Thymus (tissue), 11 donors: Measurements from ENCODE around the gene RASSF7. TPM values are rescaled to one million over a fixed set of nuclear protein-coding genes. Genes with fewer than 3 reads are reported as not detected.
A peak's percentile ranks its signal among the peaks of the same experiment; 100 is the strongest.

Experiments used
- DNase-seq, 9 donors: peaks; one replicate each; pipeline ENCODE4 v3.0.0-alpha.2; 2013; ENCODE audit warnings: low spot score in 9 of 9, low read depth in 6 of 9, missing footprints in 1 of 9
- H3K27ac ChIP-seq, 2 donors: one replicate each; pipeline ENCODE4 v1.5.1; 2013; ENCODE audit warnings: control low read depth in 1 of 2, low read depth in 1 of 2, low read length in 1 of 2, mild to moderate bottlenecking in 1 of 2, moderate library complexity in 1 of 2
- H3K27me3 ChIP-seq, 2 donors: one replicate each; pipeline ENCODE4 v1.5.1; 2013; ENCODE audit warnings: low read length in 1 of 2; ENCODE audit not compliant: control insufficient read depth in 2 of 2, insufficient read depth in 1 of 2
- H3K36me3 ChIP-seq, 2 donors: one replicate each; pipeline ENCODE4 v1.5.1; 2013; ENCODE audit warnings: low read length in 1 of 2, mild to moderate bottlenecking in 1 of 2, moderate library complexity in 1 of 2; ENCODE audit not compliant: control insufficient read depth in 2 of 2, insufficient read depth in 2 of 2
- H3K4me1 ChIP-seq, 2 donors: one replicate each; pipeline ENCODE4 v1.5.1; 2013; ENCODE audit warnings: low read length in 2 of 2; ENCODE audit not compliant: control insufficient read depth in 2 of 2, insufficient read depth in 2 of 2
- H3K4me3 ChIP-seq, 2 donors: one replicate each; pipeline ENCODE4 v1.5.1; 2013; ENCODE audit warnings: low read length in 2 of 2, control low read depth in 1 of 2, mild to moderate bottlenecking in 1 of 2
- H3K9me3 ChIP-seq, 2 donors: one replicate each; pipeline ENCODE4 v1.5.1; 2013; ENCODE audit warnings: low read length in 1 of 2, mild to moderate bottlenecking in 1 of 2; ENCODE audit not compliant: control insufficient read depth in 2 of 2, insufficient read depth in 1 of 2
- WGBS: extraction: QIAGEN DNeasy Blood & Tissue Kit; methylation state at CpG from one replicate; pipeline ENCODE4 v1.1.7; 2013; 5-methylcytosine and 5-hydroxymethylcytosine counted together
- polyA plus RNA-seq: library from polyadenylated mRNA; stranded (reverse); fragments of 200-250 nt; gene quantifications from one replicate; pipeline ENCODE4 v1.2.3, GENCODE V29; 2013
- total RNA-seq: library from RNA; stranded (reverse); fragments of 120-200 nt; gene quantifications from one replicate; pipeline ENCODE4 v1.2.4, GENCODE V29; 2013
- donor health status: healthy.

RASSF7 gene
- total and polyA plus RNA-seq, 2 donors, result 22.5 to 51.2 TPM

DNA sequence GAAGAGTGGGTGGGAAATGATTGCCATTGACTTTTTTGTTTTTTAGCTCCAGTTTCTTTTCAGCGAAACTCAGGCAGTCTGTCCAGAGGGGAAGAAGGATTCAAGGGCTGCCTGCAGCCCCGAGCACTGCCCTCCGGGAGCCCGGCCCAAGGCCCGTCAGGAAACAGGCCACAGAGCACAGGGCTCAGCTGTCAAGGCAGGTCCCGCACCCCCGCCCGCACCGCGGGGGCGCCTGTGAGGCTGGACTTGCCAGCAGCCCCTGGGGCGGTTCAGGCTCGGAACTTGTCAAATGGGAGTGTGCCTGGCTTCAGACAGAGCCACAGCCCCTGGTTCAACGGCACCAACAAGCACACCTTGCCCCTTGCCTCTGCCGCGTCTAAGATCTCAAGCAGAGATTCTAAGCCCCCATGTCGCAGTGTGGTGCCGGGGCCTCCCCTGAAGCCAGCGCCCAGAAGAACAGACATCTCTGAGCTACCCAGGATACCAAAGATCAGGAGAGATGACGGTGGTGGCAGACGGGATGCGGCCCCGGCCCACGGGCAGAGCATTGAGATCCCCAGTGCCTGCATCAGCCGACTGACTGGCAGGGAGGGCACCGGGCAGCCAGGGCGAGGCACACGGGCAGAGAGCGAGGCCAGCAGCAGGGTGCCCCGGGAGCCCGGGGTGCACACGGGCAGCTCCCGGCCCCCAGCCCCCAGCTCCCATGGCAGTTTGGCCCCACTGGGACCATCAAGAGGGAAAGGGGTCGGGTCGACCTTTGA is 46.4 kb downstream of the RASSF7 start:
- no peak overlapping the region for H3K27ac ChIP-seq
- no peaks in the 10 kb centered on the region for H3K9me3 ChIP-seq
- H3K36me3 ChIP-seq, result peaks cover 91 to 100% of the 10 kb centered on the region in 2 donors
- DNase-seq, result no peak
- 97% methylated on average over 35 of the region's 35 CpGs for WGBS
- H3K27me3 ChIP-seq, result no peaks in the 10 kb centered on the region
- H3K4me1 ChIP-seq, result no peaks in the 10 kb centered on the region
- H3K4me3 ChIP-seq, result no peak overlapping the region

DNA sequence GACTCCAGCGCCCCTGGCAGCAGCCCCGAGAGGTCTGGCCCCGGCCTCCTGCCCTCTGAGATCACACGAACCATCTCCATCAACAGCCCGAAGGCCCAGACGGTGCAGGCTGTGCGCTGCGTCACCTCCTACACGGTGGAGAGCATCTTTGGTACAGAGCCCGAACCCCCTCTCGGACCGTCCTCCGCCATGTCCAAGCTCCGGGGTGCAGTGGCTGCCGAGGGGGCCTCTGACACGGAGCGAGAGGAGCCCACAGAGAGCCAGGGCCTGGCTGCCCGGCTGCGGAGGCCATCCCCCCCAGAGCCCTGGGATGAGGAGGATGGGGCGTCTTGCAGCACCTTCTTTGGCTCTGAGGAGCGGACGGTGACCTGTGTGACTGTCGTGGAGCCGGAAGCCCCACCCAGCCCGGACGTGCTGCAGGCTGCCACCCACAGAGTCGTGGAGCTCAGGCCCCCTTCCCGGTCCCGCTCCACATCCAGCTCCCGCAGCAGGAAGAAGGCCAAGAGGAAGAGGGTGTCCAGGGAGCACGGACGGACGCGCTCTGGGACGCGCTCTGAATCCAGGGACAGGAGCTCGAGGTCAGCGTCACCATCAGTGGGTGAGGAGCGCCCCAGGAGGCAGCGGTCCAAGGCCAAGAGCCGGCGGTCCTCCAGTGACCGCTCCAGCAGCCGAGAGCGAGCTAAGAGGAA is 47.3 kb downstream of the RASSF7 start:
- Histone ChIP-seq H3K36me3 (peaks cover 97 to 100% of the 10 kb centered on the region in 2 donors), H3K27ac (no peak overlapping the region), H3K27me3 (no peaks in the 10 kb centered on the region), H3K4me3 (no peak overlapping the region), H3K4me1 (no peaks in the 10 kb centered on the region), H3K9me3 (no peaks in the 10 kb centered on the region)
- no peak for DNase-seq
- WGBS, result 97% methylated on average over 45 of the region's 45 CpGs

DNA sequence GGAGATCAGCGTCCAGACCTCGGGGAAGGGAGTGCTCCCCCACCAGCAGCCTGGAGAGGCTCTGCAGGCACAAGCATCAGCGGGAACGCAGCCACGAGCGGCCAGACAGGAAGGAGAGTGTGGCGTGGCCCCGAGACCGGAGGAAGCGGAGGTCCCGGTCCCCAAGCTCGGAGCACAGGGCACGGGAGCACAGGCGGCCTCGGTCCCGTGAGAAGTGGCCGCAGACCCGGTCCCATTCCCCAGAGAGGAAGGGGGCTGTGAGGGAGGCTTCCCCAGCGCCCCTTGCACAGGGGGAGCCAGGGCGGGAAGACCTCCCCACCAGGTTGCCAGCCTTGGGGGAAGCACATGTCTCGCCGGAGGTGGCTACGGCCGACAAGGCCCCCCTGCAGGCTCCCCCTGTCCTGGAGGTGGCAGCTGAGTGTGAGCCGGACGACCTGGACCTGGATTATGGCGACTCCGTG is 48.1 kb downstream of the RASSF7 start:
- Histone ChIP-seq H3K9me3 (no peaks in the 10 kb centered on the region), H3K4me3 (no peak overlapping the region), H3K27ac (no peak overlapping the region), H3K27me3 (no peaks in the 10 kb centered on the region), H3K4me1 (peaks cover 0 to 3% of the 10 kb centered on the region in 2 donors), H3K36me3 (peaks cover 95 to 96% of the 10 kb centered on the region in 2 donors)
- no peak for DNase-seq
- WGBS, result 95% methylated on average over 28 of the region's 28 CpGs

DNA sequence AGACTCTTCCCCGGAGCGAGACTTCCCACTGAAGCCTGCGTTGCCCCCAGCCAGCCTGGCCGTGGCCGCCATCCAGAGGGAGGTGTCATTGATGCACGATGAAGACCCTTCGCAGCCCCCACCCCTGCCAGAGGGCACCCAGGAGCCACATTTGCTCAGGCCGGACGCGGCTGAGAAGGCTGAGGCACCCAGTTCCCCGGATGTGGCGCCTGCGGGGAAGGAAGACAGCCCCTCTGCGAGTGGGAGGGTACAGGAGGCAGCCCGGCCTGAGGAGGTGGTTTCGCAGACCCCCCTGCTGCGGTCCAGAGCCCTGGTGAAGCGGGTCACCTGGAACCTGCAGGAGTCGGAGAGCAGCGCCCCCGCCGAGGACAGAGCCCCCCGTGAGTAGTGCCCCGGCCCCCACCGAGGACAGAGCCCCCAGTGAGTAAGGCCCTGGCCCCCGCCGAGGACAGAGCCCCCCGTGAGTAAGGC is 48.6 kb downstream of the RASSF7 start:
- Histone ChIP-seq H3K4me1 (peaks cover 0 to 8% of the 10 kb centered on the region in 2 donors), H3K9me3 (no peaks in the 10 kb centered on the region), H3K36me3 (peaks cover 94 to 95% of the 10 kb centered on the region in 2 donors), H3K27ac (no peak overlapping the region), H3K27me3 (no peaks in the 10 kb centered on the region), H3K4me3 (no peak overlapping the region)
- 97% methylated on average over 28 of the region's 28 CpGs for WGBS
- no peak for DNase-seq

DNA sequence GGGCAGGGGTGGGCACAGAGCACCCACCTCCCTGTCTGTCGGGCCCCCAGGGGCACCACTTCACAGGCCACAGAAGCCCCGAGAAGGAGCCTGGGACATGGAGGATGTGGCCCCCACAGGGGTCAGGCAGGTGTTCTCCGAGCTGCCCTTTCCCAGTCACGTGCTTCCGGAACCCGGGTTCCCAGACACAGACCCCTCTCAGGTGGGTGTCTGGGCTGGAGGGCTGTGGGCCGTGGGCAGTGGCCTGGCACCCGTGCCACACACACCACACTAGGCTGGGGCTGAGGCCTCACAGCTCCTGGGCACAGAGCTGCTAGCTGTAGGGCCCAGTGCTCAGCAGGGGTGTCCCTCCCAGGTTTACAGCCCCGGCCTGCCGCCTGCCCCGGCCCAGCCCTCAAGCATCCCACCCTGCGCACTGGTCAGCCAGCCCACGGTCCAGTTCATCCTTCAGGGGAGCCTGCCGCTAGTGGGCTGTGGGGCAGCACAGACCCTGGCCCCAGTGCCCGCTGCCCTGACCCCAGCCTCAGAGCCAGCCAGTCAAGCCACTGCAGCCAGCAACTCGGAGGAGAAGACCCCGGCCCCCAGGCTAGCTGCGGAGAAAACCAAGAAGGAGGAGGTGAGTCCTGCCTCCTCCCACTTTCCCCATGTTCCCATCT is 49.5 kb downstream of the RASSF7 start:
- Histone ChIP-seq H3K4me3 (no peak overlapping the region), H3K9me3 (no peaks in the 10 kb centered on the region), H3K27me3 (no peaks in the 10 kb centered on the region), H3K27ac (no peak overlapping the region), H3K36me3 (peaks cover 89 to 90% of the 10 kb centered on the region in 2 donors), H3K4me1 (peaks cover 6 to 16% of the 10 kb centered on the region in 2 donors)
- no peak for DNase-seq
- over 99% methylated on average over 18 of the region's 18 CpGs for WGBS

DNA sequence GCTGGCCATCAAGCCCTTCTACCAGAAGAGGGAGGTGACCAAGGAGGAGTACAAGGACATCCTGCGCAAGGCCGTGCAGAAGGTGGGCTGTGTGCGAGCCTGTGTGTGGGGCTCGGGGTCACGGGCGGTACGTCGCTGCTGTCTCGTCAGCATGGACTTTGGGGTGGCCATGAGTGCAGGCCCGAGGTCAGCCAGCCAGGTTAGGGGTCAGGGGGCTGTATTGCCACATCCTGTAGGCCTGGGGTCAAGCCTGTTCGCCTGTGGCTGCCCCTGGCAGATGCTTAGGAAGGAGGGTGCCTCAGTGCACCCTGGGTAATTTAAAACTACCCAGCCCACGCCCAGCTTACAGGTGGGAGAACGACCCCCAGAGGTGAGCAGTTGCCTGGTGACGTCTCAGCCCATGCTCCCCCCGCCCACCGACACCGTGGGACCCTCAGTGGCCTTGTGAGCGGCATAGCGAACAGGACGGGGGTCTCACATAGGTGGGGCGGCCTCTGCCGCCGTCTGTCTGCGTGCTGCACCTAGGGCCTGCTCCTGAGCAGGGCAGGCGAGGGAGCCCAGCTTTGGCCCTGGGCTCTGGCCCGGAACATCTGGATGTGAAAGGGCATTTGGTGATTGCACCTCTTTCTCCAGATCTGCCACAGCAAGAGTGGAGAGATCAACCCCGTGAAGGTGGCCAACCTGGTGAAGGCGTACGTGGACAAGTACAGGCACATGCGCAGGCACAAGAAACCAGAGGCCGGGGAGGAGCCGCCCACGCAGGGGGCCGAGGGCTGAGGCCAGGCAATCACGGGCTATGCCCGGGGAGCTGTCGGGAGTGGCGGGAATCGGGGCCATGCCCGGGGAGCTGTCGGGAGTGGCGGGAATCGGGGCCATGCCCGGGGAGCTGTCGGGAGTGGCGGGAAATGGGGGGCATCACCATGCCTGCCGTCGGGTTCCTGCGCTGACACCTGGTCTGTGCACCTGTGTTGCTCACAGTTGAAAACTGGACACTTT is 50.5 kb downstream of the RASSF7 start:
- H3K27me3 ChIP-seq, result no peaks in the 10 kb centered on the region
- WGBS, result 95% methylated on average over 49 of the region's 49 CpGs
- DNase-seq, result no peak
- no peaks in the 10 kb centered on the region for H3K9me3 ChIP-seq
- H3K36me3 ChIP-seq, result peaks cover 79% of the 10 kb centered on the region in 2 donors
- peaks cover 9 to 24% of the 10 kb centered on the region in 2 donors for H3K4me1 ChIP-seq
- no peak overlapping the region for H3K4me3 ChIP-seq
- H3K27ac ChIP-seq, result peak overlapping the region in 1 of 2 donors; percentile 31

DNA sequence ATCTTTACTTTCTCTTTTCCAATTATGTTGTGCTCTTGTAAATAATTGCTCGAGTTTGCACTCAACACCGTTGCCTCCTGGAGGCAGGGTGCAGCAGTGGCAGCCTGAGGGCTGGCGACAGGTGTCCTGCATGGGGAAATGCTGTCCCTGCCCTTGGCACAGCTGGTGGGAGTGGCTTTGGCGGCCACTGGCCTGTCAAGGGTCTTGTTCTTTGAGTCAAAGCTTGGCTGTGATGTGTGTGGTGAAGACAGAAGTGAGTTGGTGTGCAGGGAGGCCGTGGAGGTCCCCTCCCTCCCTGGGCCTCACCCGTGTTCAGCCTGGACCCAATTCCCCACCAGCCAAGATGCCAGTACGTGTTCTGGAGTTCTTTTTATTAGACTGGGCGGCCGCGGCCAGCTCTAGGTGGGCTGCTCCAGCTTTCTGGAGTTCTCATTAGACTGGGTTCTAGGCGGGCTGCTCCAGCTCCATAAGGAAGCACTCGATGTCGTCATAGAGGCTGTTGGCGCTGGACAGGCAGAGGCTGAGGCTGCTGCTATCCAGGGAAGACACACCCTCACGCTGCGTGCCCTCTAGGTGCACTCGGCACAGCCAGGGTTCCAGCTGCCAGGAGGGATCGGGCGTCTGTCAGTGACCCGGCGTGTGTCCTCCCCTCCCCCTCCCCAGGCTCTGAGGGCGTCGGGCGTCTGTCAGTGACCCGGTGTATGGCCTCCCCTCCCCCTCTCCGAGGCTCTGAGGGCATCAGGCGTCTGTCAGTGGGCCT is 51.6 kb downstream of the RASSF7 start:
- 91% methylated on average over 27 of the region's 27 CpGs for WGBS
- Histone ChIP-seq H3K27me3 (no peaks in the 10 kb centered on the region), H3K9me3 (no peaks in the 10 kb centered on the region), H3K27ac (no peak overlapping the region), H3K4me1 (peaks cover 9 to 29% of the 10 kb centered on the region in 2 donors), H3K4me3 (no peak overlapping the region), H3K36me3 (peaks cover 68 to 69% of the 10 kb centered on the region in 2 donors)
- DNase-seq, result peak in 1 of 9 donors; percentile 14

DNA sequence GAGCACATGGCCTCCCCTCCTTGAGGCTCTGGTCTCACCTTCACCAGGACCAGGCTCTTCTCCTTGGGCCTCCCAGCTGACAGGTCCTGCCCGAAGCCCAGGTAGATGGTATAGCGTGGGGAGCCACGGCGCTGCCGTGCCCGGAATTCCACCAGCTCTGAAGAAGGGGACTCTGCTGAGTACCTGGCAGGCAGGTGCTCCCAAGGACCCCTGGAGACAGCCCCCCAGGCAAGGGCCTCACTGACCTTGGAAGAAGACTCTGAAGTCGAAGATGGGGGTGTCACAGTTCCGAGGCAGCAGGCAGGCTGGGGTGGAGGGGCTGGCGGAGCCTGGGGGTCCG is 52.2 kb downstream of the RASSF7 start:
- peaks cover 9 to 29% of the 10 kb centered on the region in 2 donors for H3K4me1 ChIP-seq
- no peaks in the 10 kb centered on the region for H3K27me3 ChIP-seq
- peak overlapping the region in 1 of 2 donors; percentile 47 for H3K27ac ChIP-seq
- no peaks in the 10 kb centered on the region for H3K9me3 ChIP-seq
- 98% methylated on average over 10 of the region's 10 CpGs for WGBS
- DNase-seq, result no peak
- no peak overlapping the region for H3K4me3 ChIP-seq
- peaks cover 64 to 68% of the 10 kb centered on the region in 2 donors for H3K36me3 ChIP-seq
